ENCODE measurements around the gene CAMK1.

Gene CAMK1

DNA sequence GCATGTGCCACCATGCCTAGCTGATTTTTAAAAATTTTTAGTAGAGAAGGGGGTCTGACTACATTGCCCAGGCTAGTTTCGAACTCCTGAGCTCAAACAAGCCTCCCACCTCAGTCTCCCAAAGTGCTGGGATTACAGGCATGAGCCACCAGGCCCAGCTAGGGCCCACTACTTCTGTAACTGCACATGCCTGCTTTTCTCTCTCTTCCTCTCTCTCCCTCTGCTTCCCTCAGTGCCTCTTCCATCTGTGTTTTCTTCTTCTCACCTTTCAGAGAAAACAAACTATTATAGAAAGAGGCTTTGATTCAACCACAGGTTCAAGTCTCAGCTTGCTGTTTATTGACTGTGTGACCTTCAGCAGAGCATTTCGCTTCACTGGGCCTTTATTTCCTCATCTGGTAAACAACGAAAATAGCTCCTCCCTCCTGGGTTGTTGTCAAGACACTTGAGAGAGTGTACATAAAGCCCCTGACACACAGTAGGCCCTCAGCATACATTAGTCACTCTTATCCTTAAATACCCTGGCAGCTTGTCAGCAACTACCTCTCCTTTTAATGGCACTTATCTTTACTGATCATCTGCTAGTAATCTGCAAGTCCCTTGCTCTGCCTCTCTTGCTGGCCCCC, 12.3 kb upstream of the CAMK1 start:
- no peak for DNase-seq

DNA sequence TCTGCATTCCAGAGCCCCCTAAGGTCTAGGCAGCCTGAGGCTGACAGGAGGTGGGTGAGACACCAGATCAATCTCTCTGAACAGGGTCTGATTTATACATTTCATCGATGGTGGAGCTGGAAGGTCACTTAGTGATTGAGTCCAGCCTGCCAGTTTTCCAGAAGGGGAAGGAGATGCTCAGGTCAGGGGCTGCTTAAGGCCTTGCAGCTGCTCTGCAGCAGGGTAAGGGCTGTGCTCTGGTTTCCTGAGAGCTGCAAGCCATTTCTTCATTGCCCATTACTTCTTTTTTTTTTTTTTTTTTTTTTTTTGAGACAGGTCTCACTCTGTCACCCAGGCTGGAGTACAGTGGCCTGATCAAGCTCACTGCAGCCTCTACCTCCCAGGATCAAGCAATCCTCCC, 11.8 kb upstream of the CAMK1 start:
- H3K27me3 ChIP-seq: no peaks in the 10 kb centered on the region
- H3K9me3 ChIP-seq: no peaks in the 10 kb centered on the region
- TF ChIP-seq, protein P1, sequence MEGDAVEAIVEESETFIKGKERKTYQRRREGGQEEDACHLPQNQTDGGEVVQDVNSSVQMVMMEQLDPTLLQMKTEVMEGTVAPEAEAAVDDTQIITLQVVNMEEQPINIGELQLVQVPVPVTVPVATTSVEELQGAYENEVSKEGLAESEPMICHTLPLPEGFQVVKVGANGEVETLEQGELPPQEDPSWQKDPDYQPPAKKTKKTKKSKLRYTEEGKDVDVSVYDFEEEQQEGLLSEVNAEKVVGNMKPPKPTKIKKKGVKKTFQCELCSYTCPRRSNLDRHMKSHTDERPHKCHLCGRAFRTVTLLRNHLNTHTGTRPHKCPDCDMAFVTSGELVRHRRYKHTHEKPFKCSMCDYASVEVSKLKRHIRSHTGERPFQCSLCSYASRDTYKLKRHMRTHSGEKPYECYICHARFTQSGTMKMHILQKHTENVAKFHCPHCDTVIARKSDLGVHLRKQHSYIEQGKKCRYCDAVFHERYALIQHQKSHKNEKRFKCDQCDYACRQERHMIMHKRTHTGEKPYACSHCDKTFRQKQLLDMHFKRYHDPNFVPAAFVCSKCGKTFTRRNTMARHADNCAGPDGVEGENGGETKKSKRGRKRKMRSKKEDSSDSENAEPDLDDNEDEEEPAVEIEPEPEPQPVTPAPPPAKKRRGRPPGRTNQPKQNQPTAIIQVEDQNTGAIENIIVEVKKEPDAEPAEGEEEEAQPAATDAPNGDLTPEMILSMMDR (IDR thresholded peaks at IDR 0.05): no peak
- no peak overlapping the region for H3K4me3 ChIP-seq
- no peak overlapping the region for H3K27ac ChIP-seq
- no peak for DNase-seq
- H3K36me3 ChIP-seq: peaks cover 55 to 76% (median 56%) of the 10 kb centered on the region in 3 donors
- H3K4me1 ChIP-seq: peaks cover 0 to 16% (median 3%) of the 10 kb centered on the region in 4 donors
- intact Hi-C loops (cut with DNase I; ENCODE audit: low total_unique reads): no loop called here

More for the DNA sequence above, 12.3 kb upstream of the CAMK1 start:
- Histone ChIP-seq H3K9me3 (no peaks in the 10 kb centered on the region), H3K36me3 (peaks cover 55 to 82% (median 62%) of the 10 kb centered on the region in 3 donors), H3K4me3 (no peak overlapping the region), H3K27me3 (no peaks in the 10 kb centered on the region), H3K27ac (no peak overlapping the region), H3K4me1 (peaks cover 0 to 16% (median 3%) of the 10 kb centered on the region in 4 donors)
- intact Hi-C loops (cut with DNase I; ENCODE audit: low total_unique reads): no loop called here
- TF ChIP-seq, protein P1 (IDR thresholded peaks at IDR 0.05): no peak

DNA sequence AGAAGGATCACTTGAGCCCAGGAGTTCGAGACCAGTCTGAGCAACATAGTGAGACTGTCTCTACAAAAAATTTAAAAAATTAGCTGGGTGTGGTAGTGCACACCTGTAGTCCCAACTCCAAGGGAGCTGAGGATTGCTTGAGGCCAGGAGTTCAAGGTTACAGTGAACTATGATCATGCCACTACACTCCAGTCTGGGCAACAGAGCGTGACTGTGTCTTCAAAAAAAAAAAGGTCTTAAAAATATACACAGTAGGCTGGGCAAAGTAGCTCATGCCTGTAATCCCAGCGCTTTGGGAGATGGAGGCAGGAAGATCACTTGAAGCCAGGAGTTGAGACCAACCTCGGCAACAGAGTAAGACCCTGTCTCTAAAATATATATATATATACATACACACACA, 11.2 kb upstream of the CAMK1 start:
- TF ChIP-seq, protein P1 (IDR thresholded peaks at IDR 0.05): no peak
- no peak for DNase-seq
- intact Hi-C loops (cut with DNase I; ENCODE audit: low total_unique reads): no loop called here
- peaks cover 0 to 16% (median 3%) of the 10 kb centered on the region in 4 donors for H3K4me1 ChIP-seq
- no peaks in the 10 kb centered on the region for H3K27me3 ChIP-seq
- H3K9me3 ChIP-seq: no peaks in the 10 kb centered on the region
- H3K36me3 ChIP-seq: peaks cover 55 to 70% (median 56%) of the 10 kb centered on the region in 3 donors
- no peak overlapping the region for H3K4me3 ChIP-seq
- no peak overlapping the region for H3K27ac ChIP-seq

DNA sequence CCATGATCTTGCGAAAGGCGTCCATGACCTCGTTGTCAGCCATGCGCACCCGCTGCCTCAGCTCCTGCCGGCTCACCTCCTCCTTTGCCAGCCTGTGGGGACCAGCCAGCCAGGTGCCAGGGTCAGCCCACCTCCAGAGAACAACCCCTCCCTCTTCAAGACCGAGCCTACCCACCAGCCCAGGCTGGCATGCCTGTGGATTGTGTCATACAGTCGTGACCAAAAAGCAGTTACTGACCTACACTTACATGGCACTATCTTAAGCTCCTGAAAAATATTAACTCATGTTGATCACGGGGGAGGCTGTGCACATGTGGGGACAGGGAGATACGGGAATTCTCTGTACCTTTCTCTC, 10.7 kb upstream of the CAMK1 start:
- peaks cover 0 to 16% (median 3%) of the 10 kb centered on the region in 4 donors for H3K4me1 ChIP-seq
- H3K9me3 ChIP-seq: no peaks in the 10 kb centered on the region
- TF ChIP-seq, protein P1 (IDR thresholded peaks at IDR 0.05): no peak
- peaks cover 51 to 65% (median 52%) of the 10 kb centered on the region in 3 donors for H3K36me3 ChIP-seq
- H3K4me3 ChIP-seq: no peak overlapping the region
- no peaks in the 10 kb centered on the region for H3K27me3 ChIP-seq
- H3K27ac ChIP-seq: no peak overlapping the region
- intact Hi-C loops (cut with DNase I; ENCODE audit: low total_unique reads): no loop called here
- DNase-seq: no peak

DNA sequence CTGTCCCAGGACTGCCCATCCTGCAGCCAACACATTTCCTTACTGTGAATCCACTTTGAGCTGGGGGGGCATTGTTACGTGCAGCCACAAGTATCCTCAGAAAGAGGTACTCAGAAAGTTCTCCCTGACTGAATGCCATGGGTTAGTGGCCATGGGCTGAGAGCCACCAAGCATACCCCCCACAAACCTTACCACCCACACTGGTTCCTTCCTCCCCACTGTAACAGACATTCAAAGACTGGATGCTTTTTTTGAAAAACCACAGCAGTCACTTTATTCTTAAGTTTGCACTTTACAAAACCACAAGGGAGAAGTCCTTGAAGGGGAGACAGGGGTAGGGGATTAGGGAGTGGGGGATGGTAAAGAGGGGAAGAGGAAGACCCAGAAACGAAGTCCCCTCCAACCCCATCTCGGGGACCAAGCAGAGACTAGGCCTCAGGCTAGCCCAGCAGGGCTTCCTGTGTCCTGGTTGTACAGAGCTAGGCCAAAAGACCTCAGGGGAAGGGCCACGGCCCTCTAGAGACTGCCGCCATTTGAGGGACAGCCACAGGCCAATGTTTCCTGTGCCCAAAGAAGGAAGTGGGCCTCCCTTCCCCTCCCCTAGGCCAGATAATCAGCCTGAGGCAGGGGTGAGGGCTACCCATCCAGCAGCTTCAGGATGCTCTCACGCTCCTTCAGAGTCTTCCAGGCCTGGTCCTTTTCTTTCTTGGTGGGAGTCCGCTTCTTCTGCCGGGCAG, 10.1 kb upstream of the CAMK1 start:
- intact Hi-C loops (cut with DNase I; ENCODE audit: low total_unique reads): no loop called here
- TF ChIP-seq, protein P1 (IDR thresholded peaks at IDR 0.05): no peak
- Histone ChIP-seq H3K4me3 (no peak overlapping the region), H3K4me1 (peaks cover 0 to 16% (median 3%) of the 10 kb centered on the region in 4 donors), H3K9me3 (no peaks in the 10 kb centered on the region), H3K27ac (no peak overlapping the region), H3K36me3 (peaks cover 47 to 60% (median 47%) of the 10 kb centered on the region in 3 donors), H3K27me3 (no peaks in the 10 kb centered on the region)
- DNase-seq: no peak

Measured in tibial artery (tissue), 4 donors.